ENCODE measurements around the gene PRELID3B. TPM values are rescaled to one million over a fixed set of nuclear protein-coding genes. Genes with fewer than 3 reads are reported as not detected.

The PRELID3B gene
- total and polyA plus RNA-seq, 2 of the 13 experiments (the other 11 are each of a cell fraction or from before 2014, with no cell fraction given) = 23.3 to 42.6 TPM

GRCh38 chr20:59042151-59042795, at the start of gene PRELID3B (continued):
- no peak for TF ChIP-seq CC2D1A (CRISPR knock-in tag; IDR thresholded peaks at IDR 0.05)
- peak; percentile 50; the same call in 1 of the 2 replicates for TF ChIP-seq CAMTA2 (CRISPR knock-in tag; IDR thresholded peaks at IDR 0.05; ENCODE audit: borderline replicate concordance)
- TF ChIP-seq GRHL1 (CRISPR knock-in tag; conservative IDR thresholded peaks at IDR 0.05) = no peak
- TF ChIP-seq TCF7L2 (IDR thresholded peaks at IDR 0.05; ENCODE audit: low read depth, low read length) = no peak
- TF ChIP-seq SRSF1 (optimal IDR thresholded peaks at IDR 0.05; ENCODE audit: low read depth, low read length) = no peak
- no peak for TF ChIP-seq ZNF468 (CRISPR knock-in tag; IDR thresholded peaks at IDR 0.05)
- no peak for TF ChIP-seq MNT (IDR thresholded peaks at IDR 0.05)
- TF ChIP-seq RELA (CRISPR knock-in tag; IDR thresholded peaks at IDR 0.05) = no peak
- 0 out of 2 replicates have a peak, but pooled peaks have one; percentile 36 for TF ChIP-seq MED13 (CRISPR knock-in tag; IDR thresholded peaks at IDR 0.05)
- no peak for TF ChIP-seq MED1 (CRISPR knock-in tag; IDR thresholded peaks at IDR 0.05)
- no peak for TF ChIP-seq FOXP4 (CRISPR knock-in tag; IDR thresholded peaks at IDR 0.05)
- TF ChIP-seq MAFF (IDR thresholded peaks at IDR 0.05; ENCODE audit: low read depth, low read length) = no peak
- no peak; the same call in 1 of the 2 replicates for TF ChIP-seq XBP1 (CRISPR knock-in tag; IDR thresholded peaks at IDR 0.05)
- TF ChIP-seq TIGD3 (CRISPR knock-in tag; IDR thresholded peaks at IDR 0.05; ENCODE audit: borderline replicate concordance) = no peak
- no peak for TF ChIP-seq TMF1 (CRISPR knock-in tag; IDR thresholded peaks at IDR 0.05; ENCODE audit: low read depth)
- no peak for TF ChIP-seq ZNF674 (CRISPR knock-in tag; IDR thresholded peaks at IDR 0.05; ENCODE audit: low read depth)
- TF ChIP-seq PITX1 (CRISPR knock-in tag; IDR thresholded peaks at IDR 0.05) = 0 out of 2 replicates have a peak, but pooled peaks have one; percentile 30
- TF ChIP-seq PAWR (CRISPR knock-in tag; IDR thresholded peaks at IDR 0.05; ENCODE audit: borderline replicate concordance) = no peak
- no peak; the same call in 1 of the 2 replicates for TF ChIP-seq EED (CRISPR knock-in tag; IDR thresholded peaks at IDR 0.05)
- peak; percentile 33 for TF ChIP-seq CBX1 (IDR thresholded peaks at IDR 0.05; ENCODE audit: low read depth)
- no peak for TF ChIP-seq STAG1 (CRISPR knock-in tag; IDR thresholded peaks at IDR 0.05)
- no peak for TF ChIP-seq ARNT (IDR thresholded peaks at IDR 0.05)
- TF ChIP-seq ZNF775 (CRISPR knock-in tag; IDR thresholded peaks at IDR 0.05; ENCODE audit: borderline replicate concordance) = no peak
- no peak for TF ChIP-seq NCOA1 (CRISPR knock-in tag; IDR thresholded peaks at IDR 0.05)
- 0 out of 2 replicates have a peak, but pooled peaks have one; percentile 54 for TF ChIP-seq ZNF556 (CRISPR knock-in tag; IDR thresholded peaks at IDR 0.05; ENCODE audit: borderline replicate concordance)
- no peak for TF ChIP-seq ZNF629 (CRISPR knock-in tag; conservative IDR thresholded peaks at IDR 0.05)

Measured in HepG2 (cell line).